Transverse colon (tissue), 4 donors: ENCODE measurements around the gene STMN3. TPM values are rescaled to one million over a fixed set of nuclear protein-coding genes. Genes with fewer than 3 reads are reported as not detected.

Source experiments
- DNase-seq: peaks from one replicate; pipeline ENCODE4 v3.0.0-alpha.2; 2019
- H3K27ac ChIP-seq, 4 donors: fragments of 200-600 bp; sonication (generic); 2 replicates each; pipeline ENCODE4 v1.5.1; 2016 to 2018; ENCODE audit warnings: inconsistent platforms in 4 of 4
- H3K27me3 ChIP-seq: fragments of 200-600 bp; sonication (generic); 2 replicates; pipeline ENCODE4 v1.5.1; 2017; ENCODE audit warnings: inconsistent platforms
- H3K36me3 ChIP-seq, 4 donors: fragments of 200-600 bp; sonication (generic); 2 replicates each; pipeline ENCODE4 v1.5.1; 2017 to 2019; ENCODE audit warnings: inconsistent platforms in 4 of 4
- H3K4me1 ChIP-seq, 4 donors: fragments of 200-600 bp; sonication (generic); 2 replicates each; pipeline ENCODE4 v1.5.1; 2017 to 2020; ENCODE audit warnings: inconsistent platforms in 4 of 4
- H3K4me3 ChIP-seq, 4 donors: fragments of 200-600 bp; sonication (generic); 1 replicate in 1 of 4; 2 replicates in 3 of 4; pipeline versions ENCODE4 v1.5.1 to v1.6.1; 2017 to 2019; ENCODE audit warnings: inconsistent platforms in 4 of 4
- H3K9me3 ChIP-seq, 2 donors: fragments of 200-600 bp; sonication (generic); 2 replicates each; pipeline ENCODE4 v1.5.1; 2017 to 2019; ENCODE audit warnings: inconsistent platforms in 2 of 2
- EP300 ChIP-seq: sonication (generic); formaldehyde crosslinking; IDR thresholded peaks from one replicate; pipeline ENCODE4 v1.6.1; 2017; ENCODE audit warnings: antibody characterized with exemption, low read depth
- POLR2A ChIP-seq: fragments of 450-650 bp; IDR thresholded peaks from one replicate; pipeline ENCODE4 v1.6.1; 2016; ENCODE audit warnings: antibody characterized with exemption, mild to moderate bottlenecking, moderate library complexity
- POLR2AphosphoS5 ChIP-seq, 3 donors: sonication (generic); formaldehyde crosslinking; IDR thresholded peaks; one replicate each; pipeline ENCODE4 v1.6.1; 2016; ENCODE audit warnings: antibody characterized with exemption in 3 of 3
- WGBS, 2 donors: methylation state at CpG; one replicate each; pipeline ENCODE4 v1.1.5; 2018; ENCODE audit warnings: low coverage in 1 of 2; 5-methylcytosine and 5-hydroxymethylcytosine counted together
- in situ Hi-C, 4 donors: fragments of 200-750 bp; cut with MboI; loops; one replicate each; pipeline versions ENCODE4 v1.15.0 to v1.15.1; 2017; ENCODE audit warnings: low sequenced_read_pairs in 3 of 4, low pct_ligation_motif_present in 1 of 4, low pct_unique_long_range_greater_than_20kb in 1 of 4
- intact Hi-C: fragments of 100-400 bp; cut with DNase I; formaldehyde crosslinking; loops from one replicate; pipeline ENCODE4 v1.15.1; 2023; ENCODE audit warnings: low total_unique reads
- total RNA-seq, 4 donors: library from RNA; depleted of rRNA; stranded (reverse); fragments of >200 nt; gene quantifications; one replicate each; pipeline ENCODE4 v1.1.0, GENCODE V29; 2016
- TF ChIP-seq, protein P1 (sequence below), 5 experiments: fragments of 200-600 bp in 3 of 5; fragments of 450-650 bp in 2 of 5; sonication (generic) in 3 of 5; IDR thresholded peaks; 1 replicate in 2 of 5; 2 replicates in 3 of 5; pipeline ENCODE4 v1.5.1; 2016 to 2017; ENCODE audit warnings: antibody characterized with exemption in 5 of 5, inconsistent platforms in 3 of 5, mild to moderate bottlenecking in 2 of 5, moderate library complexity in 1 of 5

STMN3 gene
- total RNA-seq, 4 donors from 2014 or later: 0.75 to 7.1 (median 4.4) TPM

DNA sequence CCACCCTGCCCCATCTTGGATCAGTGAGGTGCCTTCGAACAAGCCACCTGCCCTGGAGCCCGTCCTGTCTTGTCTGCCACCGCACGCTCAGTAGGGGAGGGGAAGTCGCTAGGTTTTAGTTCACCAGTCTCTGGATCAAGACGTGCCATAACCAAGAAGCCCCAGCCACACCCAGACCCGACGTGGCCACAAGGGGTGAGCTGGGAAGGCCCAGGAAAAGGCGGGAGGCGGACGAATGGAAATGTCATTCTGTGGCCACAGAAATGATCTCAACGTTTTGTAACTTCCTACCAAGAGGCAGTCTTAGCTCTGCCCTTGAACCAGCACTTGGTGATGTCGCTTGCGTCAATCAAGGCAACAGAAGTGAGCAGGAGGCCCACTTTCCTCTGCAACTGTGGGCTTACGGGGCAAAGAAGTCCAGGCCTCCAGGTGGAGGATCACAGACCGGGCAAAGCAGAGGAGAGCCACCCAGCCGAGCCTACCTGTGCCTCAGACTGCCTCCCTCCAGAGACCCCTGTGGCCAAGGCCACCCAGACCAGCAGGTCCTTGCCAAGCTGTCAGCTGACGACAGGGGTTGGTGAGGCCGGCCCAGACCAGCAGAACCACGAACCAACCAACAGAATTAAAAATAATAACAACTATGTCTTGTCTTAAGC lies 40.8 kb downstream of the STMN3 start:
- no peak overlapping the region for H3K27ac ChIP-seq
- TF ChIP-seq, protein P1, sequence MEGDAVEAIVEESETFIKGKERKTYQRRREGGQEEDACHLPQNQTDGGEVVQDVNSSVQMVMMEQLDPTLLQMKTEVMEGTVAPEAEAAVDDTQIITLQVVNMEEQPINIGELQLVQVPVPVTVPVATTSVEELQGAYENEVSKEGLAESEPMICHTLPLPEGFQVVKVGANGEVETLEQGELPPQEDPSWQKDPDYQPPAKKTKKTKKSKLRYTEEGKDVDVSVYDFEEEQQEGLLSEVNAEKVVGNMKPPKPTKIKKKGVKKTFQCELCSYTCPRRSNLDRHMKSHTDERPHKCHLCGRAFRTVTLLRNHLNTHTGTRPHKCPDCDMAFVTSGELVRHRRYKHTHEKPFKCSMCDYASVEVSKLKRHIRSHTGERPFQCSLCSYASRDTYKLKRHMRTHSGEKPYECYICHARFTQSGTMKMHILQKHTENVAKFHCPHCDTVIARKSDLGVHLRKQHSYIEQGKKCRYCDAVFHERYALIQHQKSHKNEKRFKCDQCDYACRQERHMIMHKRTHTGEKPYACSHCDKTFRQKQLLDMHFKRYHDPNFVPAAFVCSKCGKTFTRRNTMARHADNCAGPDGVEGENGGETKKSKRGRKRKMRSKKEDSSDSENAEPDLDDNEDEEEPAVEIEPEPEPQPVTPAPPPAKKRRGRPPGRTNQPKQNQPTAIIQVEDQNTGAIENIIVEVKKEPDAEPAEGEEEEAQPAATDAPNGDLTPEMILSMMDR (IDR thresholded peaks at IDR 0.05): no peak
- TF ChIP-seq POLR2A (no peak), EP300 (no peak), POLR2AphosphoS5 (IDR thresholded peaks at IDR 0.05) (no peak)
- no peaks in the 10 kb centered on the region for H3K4me1 ChIP-seq
- WGBS, 2 donors: 82 to 100% methylated on average over 1 to 20 of the region's 20 CpGs
- H3K36me3 ChIP-seq: peaks cover 0 to 18% (median 0%) of the 10 kb centered on the region in 4 donors
- H3K9me3 ChIP-seq: no peaks in the 10 kb centered on the region
- in situ Hi-C loops (no loop called here), intact Hi-C loops (no loop called here)
- no peak for DNase-seq
- no peak overlapping the region for H3K4me3 ChIP-seq
- no peaks in the 10 kb centered on the region for H3K27me3 ChIP-seq

DNA sequence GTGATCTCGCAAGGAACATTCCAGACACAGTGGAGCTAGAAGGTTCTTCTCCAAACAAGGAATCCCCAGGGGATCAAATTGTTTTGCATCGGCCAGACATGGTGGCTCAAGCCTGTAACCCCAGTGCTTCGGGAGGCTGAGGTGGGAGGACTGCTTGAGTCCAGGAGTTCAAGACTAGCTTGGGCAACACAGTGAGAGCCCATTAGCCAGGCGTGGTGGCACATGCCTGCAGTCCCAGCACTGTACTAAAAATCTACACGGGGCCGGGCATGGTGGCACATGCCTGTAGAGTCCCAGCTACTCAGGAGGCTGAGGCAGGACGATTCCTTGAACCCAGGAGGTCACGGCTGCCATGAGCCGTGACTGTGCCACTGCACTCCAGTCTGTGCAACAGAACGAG lies 41.6 kb downstream of the STMN3 start:
- no peaks in the 10 kb centered on the region for H3K9me3 ChIP-seq
- TF ChIP-seq EP300: no peak
- WGBS, 2 donors: 71 to 90% methylated on average over 1 to 10 of the region's 10 CpGs
- no peaks in the 10 kb centered on the region for H3K4me1 ChIP-seq
- intact Hi-C loops (no loop called here), in situ Hi-C loops (no loop called here)
- H3K36me3 ChIP-seq: peaks cover 0 to 10% (median 0%) of the 10 kb centered on the region in 4 donors
- no peak overlapping the region for H3K27ac ChIP-seq
- no peak for DNase-seq
- no peak overlapping the region for H3K4me3 ChIP-seq
- no peaks in the 10 kb centered on the region for H3K27me3 ChIP-seq

DNA sequence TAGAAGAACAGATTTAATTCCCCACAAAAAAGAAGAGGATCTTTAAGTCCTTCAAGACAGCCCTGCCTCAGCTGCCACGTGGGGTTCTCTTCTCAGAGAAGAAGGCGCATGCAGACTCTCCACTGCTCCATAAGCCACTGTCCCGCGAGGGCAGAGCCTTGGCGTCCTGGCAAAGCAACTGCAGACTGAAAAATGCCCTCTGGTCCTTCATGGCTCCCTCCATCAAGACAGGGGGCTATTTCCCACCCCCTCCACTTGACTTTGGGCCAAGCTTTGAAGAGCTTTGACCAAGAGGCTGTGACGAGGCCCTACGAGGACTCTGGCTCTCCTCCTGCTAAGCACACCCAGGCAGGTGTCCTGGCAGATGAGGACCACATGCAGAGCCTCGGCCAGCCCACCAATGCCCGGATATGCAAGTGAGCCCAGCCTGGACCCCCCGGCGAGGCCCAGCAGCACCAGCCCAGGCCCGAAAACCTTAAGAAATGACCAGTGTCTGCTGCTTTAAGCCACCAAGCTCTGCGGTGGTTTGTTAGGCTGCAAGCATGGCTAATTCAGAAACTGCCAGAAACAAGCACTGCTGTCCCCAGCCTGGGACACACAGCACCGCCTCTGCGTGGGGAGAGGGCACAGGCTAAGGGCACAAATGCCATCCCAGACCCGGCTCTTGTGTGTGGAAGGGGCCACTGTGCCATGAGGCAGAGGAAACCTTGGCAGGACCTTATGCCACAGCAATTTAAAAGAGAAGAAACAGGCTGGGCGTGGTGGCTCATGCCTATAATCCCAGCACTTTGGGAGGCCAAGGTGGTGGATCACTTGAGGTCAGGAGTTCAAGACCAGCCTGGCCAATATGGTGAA lies 42.4 kb downstream of the STMN3 start:
- H3K9me3 ChIP-seq: no peaks in the 10 kb centered on the region
- peaks cover 0 to 8% (median 0%) of the 10 kb centered on the region in 4 donors for H3K36me3 ChIP-seq
- DNase-seq: no peak
- intact Hi-C loops: no loop called here
- no peak overlapping the region for H3K4me3 ChIP-seq
- H3K27me3 ChIP-seq: no peaks in the 10 kb centered on the region
- no peaks in the 10 kb centered on the region for H3K4me1 ChIP-seq
- WGBS, 2 donors: 67 to 94% methylated on average over 1 to 17 of the region's 17 CpGs
- TF ChIP-seq, protein P1 (IDR thresholded peaks at IDR 0.05): no peak
- TF ChIP-seq POLR2A (no peak), POLR2AphosphoS5 (IDR thresholded peaks at IDR 0.05) (no peak), EP300 (no peak)
- no peak overlapping the region for H3K27ac ChIP-seq
- in situ Hi-C loops: no loop called here

DNA sequence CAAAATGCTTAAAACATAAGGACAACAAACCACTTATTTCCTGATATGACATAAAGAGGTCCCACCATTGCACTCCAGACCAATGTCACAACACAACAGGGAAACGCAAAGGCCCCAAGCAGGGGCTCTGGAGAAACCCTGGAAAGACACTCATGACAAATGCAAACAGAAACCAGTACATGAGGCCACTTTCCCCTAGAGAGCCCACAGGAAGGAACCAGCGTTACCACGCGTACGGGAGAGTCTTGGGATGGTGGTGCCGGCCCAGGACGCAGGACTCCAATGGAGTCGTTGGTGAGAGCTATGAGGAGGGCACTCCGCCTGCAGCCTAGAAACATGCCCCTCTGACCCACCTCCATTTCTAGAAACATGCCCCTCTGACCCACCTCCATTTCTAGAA lies 46.5 kb downstream of the STMN3 start:
- Histone ChIP-seq H3K36me3 (peaks cover 0 to 14% (median 7%) of the 10 kb centered on the region in 4 donors), H3K27ac (no peak overlapping the region), H3K4me1 (no peaks in the 10 kb centered on the region), H3K27me3 (no peaks in the 10 kb centered on the region), H3K4me3 (no peak overlapping the region), H3K9me3 (no peaks in the 10 kb centered on the region)
- intact Hi-C loops (no loop called here), in situ Hi-C loops (no loop called here)
- 84 to 100% methylated on average over 1 to 9 of the region's 9 CpGs for WGBS, 2 donors
- TF ChIP-seq POLR2A: no peak
- no peak for TF ChIP-seq POLR2AphosphoS5 (IDR thresholded peaks at IDR 0.05)
- TF ChIP-seq, protein P1 (IDR thresholded peaks at IDR 0.05): no peak
- no peak for TF ChIP-seq EP300
- no peak for DNase-seq
